Mononuclear cell (primary cell): ENCODE measurements around the gene STK32B. TPM values are rescaled to one million over a fixed set of nuclear protein-coding genes. Genes with fewer than 3 reads are reported as not detected.

Experiments
- H3K27me3 ChIP-seq: 2 replicates; pipeline ENCODE4 v1.6.0; 2011; ENCODE audit warnings: low read length, control low read depth; ENCODE audit not compliant: insufficient read depth
- H3K4me1 ChIP-seq: 2 replicates; pipeline ENCODE4 v1.5.1; 2011; ENCODE audit warnings: mild to moderate bottlenecking, low read length, control low read depth; ENCODE audit not compliant: insufficient read depth
- H3K4me3 ChIP-seq: 2 replicates; pipeline ENCODE4 v1.5.1; 2011; ENCODE audit warnings: mild to moderate bottlenecking, low read length, moderate library complexity
- H3K9me3 ChIP-seq: 2 replicates; pipeline ENCODE4 v1.5.1; 2011; ENCODE audit warnings: low read depth, mild to moderate bottlenecking, control low read depth, low read length
- total RNA-seq: library from RNA; depleted of rRNA; stranded (reverse); fragments of >200 nt; gene quantifications from one replicate; pipeline ENCODE4 v1.2.3, GENCODE V29; 2012

STK32B gene
- total RNA-seq, 1 donor = 0.63 TPM

GRCh38 chr4:5200513-5200912 is 149.2 kb downstream of the STK32B start:
- no peaks in the 10 kb centered on the region for H3K4me1 ChIP-seq
- no peaks in the 10 kb centered on the region for H3K9me3 ChIP-seq
- no peaks in the 10 kb centered on the region for H3K27me3 ChIP-seq
- no peak overlapping the region for H3K4me3 ChIP-seq

DNA sequence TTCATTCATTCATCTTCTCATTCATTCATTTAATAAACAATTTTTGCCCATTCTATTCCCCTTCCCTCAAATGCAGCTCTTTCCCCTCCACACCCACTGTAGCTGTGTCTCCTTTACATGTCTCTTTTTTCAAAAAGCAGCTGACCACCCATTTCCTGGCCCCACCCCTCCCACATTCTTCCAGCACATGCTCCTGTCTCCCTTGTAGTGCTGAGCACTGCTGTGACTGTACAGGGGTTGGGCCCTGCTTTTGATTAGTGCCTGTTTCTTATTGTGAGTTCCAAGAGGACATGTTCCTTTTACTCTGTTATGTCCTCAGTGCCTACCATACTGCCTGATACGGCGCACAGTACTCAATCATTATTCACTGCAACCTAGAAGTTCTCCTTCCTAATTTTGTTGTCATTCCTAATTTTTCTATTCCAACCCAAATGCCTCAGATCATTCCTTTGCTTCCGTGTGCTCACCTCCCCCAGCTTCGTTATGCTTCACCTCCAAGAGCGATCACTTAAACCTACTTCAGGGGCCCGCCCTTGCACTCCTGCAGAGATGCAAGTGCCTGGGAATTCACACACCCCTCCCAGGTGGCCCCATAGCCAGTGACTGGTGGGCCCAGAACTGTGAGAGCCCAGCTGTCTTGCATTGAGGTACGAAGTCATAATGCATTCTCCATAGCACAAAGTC is 152.2 kb downstream of the STK32B start:
- Histone ChIP-seq H3K4me1 (no peaks in the 10 kb centered on the region), H3K9me3 (no peaks in the 10 kb centered on the region), H3K4me3 (no peak overlapping the region), H3K27me3 (no peaks in the 10 kb centered on the region)

- H3K4me1 ChIP-seq = no peaks in the 10 kb centered on the region
- H3K4me3 ChIP-seq = no peak overlapping the region
- no peaks in the 10 kb centered on the region for H3K27me3 ChIP-seq
- H3K9me3 ChIP-seq = no peaks in the 10 kb centered on the region
These were observed 152.7 kb downstream of the STK32B start for GRCh38 chr4:5203993-5204310.

GRCh38 chr4:5204781-5205180 is 153.5 kb downstream of the STK32B start:
- Histone ChIP-seq H3K4me1 (no peaks in the 10 kb centered on the region), H3K4me3 (no peak overlapping the region), H3K9me3 (no peaks in the 10 kb centered on the region), H3K27me3 (no peaks in the 10 kb centered on the region)

GRCh38 chr4:5206016-5206790 is 154.9 kb downstream of the STK32B start:
- H3K27me3 ChIP-seq = no peaks in the 10 kb centered on the region
- no peak overlapping the region for H3K4me3 ChIP-seq
- no peaks in the 10 kb centered on the region for H3K4me1 ChIP-seq
- H3K9me3 ChIP-seq = no peaks in the 10 kb centered on the region

DNA sequence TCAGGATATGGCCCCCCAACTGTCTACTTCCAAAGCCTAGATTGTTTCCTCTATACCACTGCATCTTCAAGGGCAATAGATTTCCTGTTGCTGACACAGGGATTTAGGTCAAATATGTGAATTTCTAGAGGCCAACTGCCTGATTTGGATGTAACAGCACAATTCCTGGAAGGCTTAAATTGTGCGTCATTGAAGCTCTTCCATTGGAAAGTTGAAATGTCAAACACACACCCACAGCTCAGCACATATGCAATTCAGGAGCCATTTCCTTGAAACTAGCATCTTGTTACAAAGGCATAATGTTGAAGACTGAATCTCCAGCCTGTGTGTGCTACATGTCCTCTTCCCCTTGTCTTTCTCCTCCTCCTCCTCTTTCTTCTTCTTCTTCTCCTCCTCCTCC is 158.6 kb downstream of the STK32B start:
- Histone ChIP-seq H3K9me3 (no peaks in the 10 kb centered on the region), H3K27me3 (no peaks in the 10 kb centered on the region), H3K4me1 (no peaks in the 10 kb centered on the region), H3K4me3 (no peak overlapping the region)

GRCh38 chr4:5211282-5211839 is 160.1 kb downstream of the STK32B start:
- H3K4me1 ChIP-seq = no peaks in the 10 kb centered on the region
- no peaks in the 10 kb centered on the region for H3K9me3 ChIP-seq
- H3K4me3 ChIP-seq = no peak overlapping the region
- no peaks in the 10 kb centered on the region for H3K27me3 ChIP-seq

DNA sequence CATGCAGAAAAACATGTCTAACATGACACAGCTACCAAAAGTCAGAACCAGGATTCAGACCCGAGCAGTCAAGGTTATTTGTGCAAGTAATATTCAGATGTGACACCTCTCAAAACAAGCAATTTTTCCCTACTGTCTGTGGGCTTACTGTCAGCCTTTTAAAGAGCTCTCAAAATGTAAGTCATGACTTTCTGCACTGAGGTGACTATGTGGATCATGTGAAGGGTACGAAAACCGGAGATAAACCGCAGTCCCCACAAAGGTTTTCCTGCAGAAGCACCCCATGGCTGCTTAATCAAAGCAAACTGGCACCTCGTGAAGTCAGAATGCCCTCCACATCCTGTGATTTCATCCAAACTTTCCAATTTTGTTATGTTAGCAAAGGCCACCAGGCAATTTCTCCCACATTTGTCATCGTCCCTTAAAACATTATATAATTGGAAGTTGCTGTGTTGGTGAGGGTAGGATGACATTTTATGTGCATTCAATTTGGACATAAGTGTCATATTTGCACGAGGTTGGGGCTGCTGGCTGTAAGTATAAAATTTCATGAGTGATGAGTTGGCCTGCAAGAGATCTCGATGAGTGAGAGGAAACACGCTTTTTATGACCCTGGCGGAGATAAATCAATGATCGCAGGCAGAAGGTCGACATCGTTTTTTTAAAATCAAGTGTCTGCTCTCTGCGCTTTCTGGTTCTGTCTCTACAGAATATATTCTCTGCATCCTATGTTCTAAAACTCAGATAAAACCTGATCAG is 161.2 kb downstream of the STK32B start:
- no peaks in the 10 kb centered on the region for H3K27me3 ChIP-seq
- no peaks in the 10 kb centered on the region for H3K9me3 ChIP-seq
- H3K4me3 ChIP-seq = no peak overlapping the region
- H3K4me1 ChIP-seq = no peaks in the 10 kb centered on the region

DNA sequence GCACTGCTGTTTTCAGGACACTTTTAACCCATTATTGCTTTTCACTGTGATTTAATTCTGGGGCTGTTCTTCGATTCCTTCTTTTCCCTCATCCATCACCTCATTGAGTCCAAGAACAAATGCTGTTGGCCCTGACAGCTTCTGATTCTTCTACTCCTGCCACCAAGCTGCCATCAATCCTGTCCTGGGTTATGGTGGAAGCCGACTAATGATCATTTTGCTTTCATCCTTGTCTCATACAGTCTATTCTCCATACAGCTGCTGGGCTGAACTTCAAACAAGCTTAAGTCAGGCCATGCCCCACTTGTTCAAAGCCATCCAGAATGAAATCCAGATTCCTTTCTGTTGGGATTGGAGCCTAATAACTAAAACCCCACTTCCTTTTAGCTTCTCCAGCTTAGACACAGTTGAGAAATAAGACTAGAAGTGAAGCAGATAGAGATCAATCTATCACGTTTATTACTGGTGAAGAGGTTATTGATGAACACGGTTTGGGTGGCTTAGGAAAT is 161.9 kb downstream of the STK32B start:
- no peaks in the 10 kb centered on the region for H3K4me1 ChIP-seq
- H3K4me3 ChIP-seq = no peak overlapping the region
- no peaks in the 10 kb centered on the region for H3K9me3 ChIP-seq
- no peaks in the 10 kb centered on the region for H3K27me3 ChIP-seq

GRCh38 chr4:5215321-5215720 is 164.0 kb downstream of the STK32B start:
- H3K9me3 ChIP-seq = no peaks in the 10 kb centered on the region
- H3K4me3 ChIP-seq = no peak overlapping the region
- no peaks in the 10 kb centered on the region for H3K4me1 ChIP-seq
- no peaks in the 10 kb centered on the region for H3K27me3 ChIP-seq

- no peaks in the 10 kb centered on the region for H3K27me3 ChIP-seq
- H3K4me1 ChIP-seq = no peaks in the 10 kb centered on the region
- no peak overlapping the region for H3K4me3 ChIP-seq
- H3K9me3 ChIP-seq = no peaks in the 10 kb centered on the region
These were observed 166.1 kb downstream of the STK32B start for GRCh38 chr4:5217421-5217820.

- H3K4me3 ChIP-seq = no peak overlapping the region
- H3K27me3 ChIP-seq = no peaks in the 10 kb centered on the region
- H3K9me3 ChIP-seq = no peaks in the 10 kb centered on the region
- no peaks in the 10 kb centered on the region for H3K4me1 ChIP-seq
These were observed 167.2 kb downstream of the STK32B start for GRCh38 chr4:5218376-5219069.

GRCh38 chr4:5220028-5220427 is 168.7 kb downstream of the STK32B start:
- no peaks in the 10 kb centered on the region for H3K9me3 ChIP-seq
- no peak overlapping the region for H3K4me3 ChIP-seq
- H3K27me3 ChIP-seq = no peaks in the 10 kb centered on the region
- H3K4me1 ChIP-seq = no peaks in the 10 kb centered on the region

DNA sequence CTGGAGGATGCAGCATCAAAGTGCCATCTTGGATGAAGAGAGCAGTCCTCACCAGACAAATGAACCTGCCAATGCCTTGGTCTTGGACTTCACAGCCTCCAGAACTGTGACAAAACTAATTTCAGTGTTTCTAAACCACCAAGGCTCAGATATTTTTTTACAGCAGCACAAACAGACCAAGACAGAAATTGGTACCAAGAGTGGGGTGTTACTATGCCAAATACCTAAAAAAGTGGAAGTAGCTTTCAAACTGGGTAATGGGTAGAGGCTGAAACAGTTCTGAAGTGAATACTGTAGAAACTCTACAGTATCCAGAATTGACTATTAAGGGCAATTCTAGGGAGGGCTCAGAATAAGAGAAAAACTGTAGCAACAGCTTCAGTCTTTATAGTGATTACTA is 170.8 kb downstream of the STK32B start:
- Histone ChIP-seq H3K4me1 (no peaks in the 10 kb centered on the region), H3K4me3 (no peak overlapping the region), H3K9me3 (no peaks in the 10 kb centered on the region), H3K27me3 (no peaks in the 10 kb centered on the region)

GRCh38 chr4:5222951-5223350 is 171.7 kb downstream of the STK32B start:
- no peaks in the 10 kb centered on the region for H3K9me3 ChIP-seq
- H3K4me1 ChIP-seq = no peaks in the 10 kb centered on the region
- no peak overlapping the region for H3K4me3 ChIP-seq
- no peaks in the 10 kb centered on the region for H3K27me3 ChIP-seq
